SK-N-SH treated with all-trans-retinoic acid at 6 μM for 48 hours (cell line): ENCODE results near the gene CCDC174.

Experiments used
- ATAC-seq: fragments of 200-7000 bp; cut with Tn5 transposase; 3 replicates; pipeline ENCODE4 v1.9.1; 2020; ENCODE audit warnings: mild to moderate bottlenecking, moderate library complexity
- ARNTL ChIP-seq: fragments of 450-650 bp; formaldehyde crosslinking; IDR thresholded peaks from 2 replicates; pipeline ENCODE4 v1.5.0; 2020; ENCODE audit warnings: low read depth, mild to moderate bottlenecking, moderate library complexity, borderline replicate concordance
- BACH2 ChIP-seq: fragments of 250-450 bp; sonication (Bioruptor Pico); IDR thresholded peaks from 2 replicates; pipeline ENCODE4 v1.9.0; 2021; ENCODE audit warnings: mild to moderate bottlenecking, borderline replicate concordance
- CSDC2 ChIP-seq: fragments of 250-450 bp; sonication (Bioruptor Pico); IDR thresholded peaks from 2 replicates; pipeline ENCODE4 v1.5.0; 2020; ENCODE audit warnings: mild to moderate bottlenecking, moderate library complexity
- CSRNP3 ChIP-seq: fragments of 250-450 bp; sonication (Bioruptor Pico); IDR thresholded peaks from 2 replicates; pipeline ENCODE4 v1.5.1; 2021; ENCODE audit warnings: mild to moderate bottlenecking, moderate library complexity
- ESRRG ChIP-seq: fragments of 250-450 bp; sonication (Bioruptor Pico); IDR thresholded peaks from 2 replicates; pipeline ENCODE4 v1.6.1; 2021; ENCODE audit warnings: mild to moderate bottlenecking
- GLIS3 ChIP-seq: fragments of 250-450 bp; sonication (Bioruptor Pico); IDR thresholded peaks from 2 replicates; pipeline ENCODE4 v1.5.0; 2020; ENCODE audit warnings: mild to moderate bottlenecking, moderate library complexity
- OSR1 ChIP-seq: fragments of 250-450 bp; sonication (Bioruptor Pico); IDR thresholded peaks from 2 replicates; pipeline ENCODE4 v1.8.0; 2022; ENCODE audit warnings: moderate library complexity, mild to moderate bottlenecking, inconsistent platforms
- PPARA ChIP-seq: fragments of 250-450 bp; sonication (Bioruptor Pico); IDR thresholded peaks from 2 replicates; pipeline ENCODE4 v1.5.0; 2020; ENCODE audit warnings: mild to moderate bottlenecking, borderline replicate concordance
- RARB ChIP-seq: fragments of 250-450 bp; sonication (Bioruptor Pico); IDR thresholded peaks from 2 replicates; pipeline ENCODE4 v1.8.0; 2021; ENCODE audit warnings: mild to moderate bottlenecking, moderate library complexity
- SNAI2 ChIP-seq: fragments of 250-450 bp; sonication (Bioruptor Pico); IDR thresholded peaks from 2 replicates; pipeline ENCODE4 v1.5.0; 2020; ENCODE audit warnings: mild to moderate bottlenecking, moderate library complexity
- TCF4 ChIP-seq: fragments of 250-450 bp; sonication (Bioruptor Pico); IDR thresholded peaks from 2 replicates; pipeline ENCODE4 v1.8.0; 2021; ENCODE audit warnings: mild to moderate bottlenecking, moderate library complexity, borderline replicate concordance
- TOX ChIP-seq: fragments of 250-450 bp; sonication (Bioruptor Pico); IDR thresholded peaks from 2 replicates; pipeline ENCODE4 v1.8.0; 2021; ENCODE audit warnings: mild to moderate bottlenecking, moderate library complexity, borderline replicate concordance
- TSHZ2 ChIP-seq: fragments of 250-450 bp; sonication (Bioruptor Pico); IDR thresholded peaks from 2 replicates; pipeline ENCODE4 v1.5.0; 2020; ENCODE audit warnings: mild to moderate bottlenecking, moderate library complexity
- ZC3H10 ChIP-seq: fragments of 250-450 bp; sonication (Bioruptor Pico); IDR thresholded peaks from 2 replicates; pipeline ENCODE4 v1.5.1; 2021; ENCODE audit warnings: mild to moderate bottlenecking, moderate library complexity
- ZFP3 ChIP-seq: fragments of 250-450 bp; sonication (Bioruptor Pico); IDR thresholded peaks from 2 replicates; pipeline ENCODE4 v1.5.0; 2020; ENCODE audit warnings: mild to moderate bottlenecking, moderate library complexity
- ZFP30 ChIP-seq: fragments of 450-650 bp; formaldehyde crosslinking; IDR thresholded peaks from 2 replicates; pipeline ENCODE4 v1.5.0; 2022; ENCODE audit warnings: mild to moderate bottlenecking, moderate library complexity
- ZNF565 ChIP-seq: fragments of 450-650 bp; formaldehyde crosslinking; conservative IDR thresholded peaks from 2 replicates; pipeline ENCODE4 v1.5.0; 2020; ENCODE audit warnings: low read depth, mild to moderate bottlenecking, moderate library complexity
- ZNF8 ChIP-seq: fragments of 450-650 bp; formaldehyde crosslinking; IDR thresholded peaks from 2 replicates; pipeline ENCODE4 v1.5.0; 2020; ENCODE audit warnings: mild to moderate bottlenecking, moderate library complexity
- TF ChIP-seq, protein P1 (sequence below): fragments of 250-450 bp; sonication (Bioruptor Pico); IDR thresholded peaks from 2 replicates; pipeline ENCODE4 v1.8.0; 2021; ENCODE audit warnings: low read depth, mild to moderate bottlenecking, moderate library complexity, borderline replicate concordance
- TF ChIP-seq, protein P2 (sequence below): fragments of 250-450 bp; sonication (Bioruptor Pico); IDR thresholded peaks from 2 replicates; pipeline ENCODE4 v1.8.0; 2020; ENCODE audit warnings: mild to moderate bottlenecking, moderate library complexity, borderline replicate concordance
- TF ChIP-seq, protein P3 (sequence below): fragments of 250-450 bp; sonication (Bioruptor Pico); IDR thresholded peaks from 2 replicates; pipeline ENCODE4 v1.5.1; 2020; ENCODE audit warnings: low read depth, mild to moderate bottlenecking, moderate library complexity

CCDC174 gene

GRCh38 chr3:14640734-14641133, 10.8 kb upstream of the CCDC174 start:
- ATAC-seq = no peak
- TF ChIP-seq PPARA (CRISPR knock-in tag) = no peak
- TF ChIP-seq, all 23 proteins: peak for 0

DNA sequence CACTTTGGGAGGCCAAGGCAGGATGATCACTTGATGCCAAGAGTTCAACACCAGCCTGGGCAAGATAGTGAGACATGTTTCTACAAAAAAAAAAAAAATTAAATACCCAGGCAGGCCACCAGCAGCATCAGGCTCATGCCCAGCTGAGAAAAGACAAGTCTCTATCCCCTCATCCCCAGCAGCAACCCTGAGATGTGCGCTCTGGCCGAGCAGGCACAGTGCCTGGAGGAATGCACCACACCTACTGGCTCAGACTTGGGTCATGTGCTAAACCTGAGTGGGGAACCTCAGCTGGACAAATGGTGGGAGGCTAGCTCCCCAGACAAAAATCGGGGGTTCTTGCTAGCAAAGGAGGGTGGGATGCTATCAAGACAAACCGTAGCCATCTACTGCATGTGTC, 10.2 kb upstream of the CCDC174 start:
- no peak for TF ChIP-seq TOX (CRISPR knock-in tag)
- no peak for TF ChIP-seq TCF4
- no peak for TF ChIP-seq ZFP3 (CRISPR knock-in tag)
- no peak for TF ChIP-seq CSDC2
- no peak for TF ChIP-seq ZNF8 (CRISPR knock-in tag)
- TF ChIP-seq, protein P1, sequence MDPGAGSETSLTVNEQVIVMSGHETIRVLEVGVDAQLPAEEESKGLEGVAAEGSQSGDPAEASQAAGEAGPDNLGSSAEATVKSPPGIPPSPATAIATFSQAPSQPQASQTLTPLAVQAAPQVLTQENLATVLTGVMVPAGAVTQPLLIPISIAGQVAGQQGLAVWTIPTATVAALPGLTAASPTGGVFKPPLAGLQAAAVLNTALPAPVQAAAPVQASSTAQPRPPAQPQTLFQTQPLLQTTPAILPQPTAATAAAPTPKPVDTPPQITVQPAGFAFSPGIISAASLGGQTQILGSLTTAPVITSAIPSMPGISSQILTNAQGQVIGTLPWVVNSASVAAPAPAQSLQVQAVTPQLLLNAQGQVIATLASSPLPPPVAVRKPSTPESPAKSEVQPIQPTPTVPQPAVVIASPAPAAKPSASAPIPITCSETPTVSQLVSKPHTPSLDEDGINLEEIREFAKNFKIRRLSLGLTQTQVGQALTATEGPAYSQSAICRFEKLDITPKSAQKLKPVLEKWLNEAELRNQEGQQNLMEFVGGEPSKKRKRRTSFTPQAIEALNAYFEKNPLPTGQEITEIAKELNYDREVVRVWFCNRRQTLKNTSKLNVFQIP (CRISPR knock-in tag) = no peak
- no peak for TF ChIP-seq ARNTL (CRISPR knock-in tag)
- TF ChIP-seq, protein P2, sequence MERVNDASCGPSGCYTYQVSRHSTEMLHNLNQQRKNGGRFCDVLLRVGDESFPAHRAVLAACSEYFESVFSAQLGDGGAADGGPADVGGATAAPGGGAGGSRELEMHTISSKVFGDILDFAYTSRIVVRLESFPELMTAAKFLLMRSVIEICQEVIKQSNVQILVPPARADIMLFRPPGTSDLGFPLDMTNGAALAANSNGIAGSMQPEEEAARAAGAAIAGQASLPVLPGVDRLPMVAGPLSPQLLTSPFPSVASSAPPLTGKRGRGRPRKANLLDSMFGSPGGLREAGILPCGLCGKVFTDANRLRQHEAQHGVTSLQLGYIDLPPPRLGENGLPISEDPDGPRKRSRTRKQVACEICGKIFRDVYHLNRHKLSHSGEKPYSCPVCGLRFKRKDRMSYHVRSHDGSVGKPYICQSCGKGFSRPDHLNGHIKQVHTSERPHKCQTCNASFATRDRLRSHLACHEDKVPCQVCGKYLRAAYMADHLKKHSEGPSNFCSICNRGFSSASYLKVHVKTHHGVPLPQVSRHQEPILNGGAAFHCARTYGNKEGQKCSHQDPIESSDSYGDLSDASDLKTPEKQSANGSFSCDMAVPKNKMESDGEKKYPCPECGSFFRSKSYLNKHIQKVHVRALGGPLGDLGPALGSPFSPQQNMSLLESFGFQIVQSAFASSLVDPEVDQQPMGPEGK (CRISPR knock-in tag) = no peak
- no peak for TF ChIP-seq ESRRG (CRISPR knock-in tag)
- TF ChIP-seq TSHZ2 = no peak
- TF ChIP-seq, protein P3, sequence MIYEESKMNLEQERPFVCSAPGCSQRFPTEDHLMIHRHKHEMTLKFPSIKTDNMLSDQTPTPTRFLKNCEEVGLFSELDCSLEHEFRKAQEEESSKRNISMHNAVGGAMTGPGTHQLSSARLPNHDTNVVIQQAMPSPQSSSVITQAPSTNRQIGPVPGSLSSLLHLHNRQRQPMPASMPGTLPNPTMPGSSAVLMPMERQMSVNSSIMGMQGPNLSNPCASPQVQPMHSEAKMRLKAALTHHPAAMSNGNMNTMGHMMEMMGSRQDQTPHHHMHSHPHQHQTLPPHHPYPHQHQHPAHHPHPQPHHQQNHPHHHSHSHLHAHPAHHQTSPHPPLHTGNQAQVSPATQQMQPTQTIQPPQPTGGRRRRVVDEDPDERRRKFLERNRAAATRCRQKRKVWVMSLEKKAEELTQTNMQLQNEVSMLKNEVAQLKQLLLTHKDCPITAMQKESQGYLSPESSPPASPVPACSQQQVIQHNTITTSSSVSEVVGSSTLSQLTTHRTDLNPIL (CRISPR knock-in tag) = no peak
- no peak for TF ChIP-seq ZFP30
- TF ChIP-seq ZC3H10 (CRISPR knock-in tag) = no peak
- no peak for TF ChIP-seq ZNF565 (CRISPR knock-in tag)
- no peak for TF ChIP-seq RARB
- no peak for TF ChIP-seq SNAI2 (CRISPR knock-in tag)
- TF ChIP-seq BACH2 (CRISPR knock-in tag) = no peak
- TF ChIP-seq GLIS3 = no peak
- TF ChIP-seq, all 23 proteins: peak for 0
- ATAC-seq = no peak

- TF ChIP-seq ZNF565 (CRISPR knock-in tag) (no peak), CSRNP3 (CRISPR knock-in tag) (no peak), RARB (no peak), ZNF8 (CRISPR knock-in tag) (no peak), BACH2 (CRISPR knock-in tag) (no peak), GLIS3 (no peak), ARNTL (CRISPR knock-in tag) (no peak), ESRRG (CRISPR knock-in tag) (no peak), SNAI2 (CRISPR knock-in tag) (no peak), CSDC2 (no peak), ZC3H10 (CRISPR knock-in tag) (no peak), PPARA (CRISPR knock-in tag) (no peak), TCF4 (no peak), OSR1 (CRISPR knock-in tag) (no peak), ZFP30 (no peak)
- TF ChIP-seq, protein P1 (CRISPR knock-in tag) = no peak
- TF ChIP-seq, protein P3 (CRISPR knock-in tag) = no peak
- TF ChIP-seq, protein P2 (CRISPR knock-in tag) = no peak
- TF ChIP-seq, all 23 proteins: peak for 0
- no peak for ATAC-seq
These were observed 6.1 kb upstream of the CCDC174 start for GRCh38 chr3:14645453-14645852.
